Measurements from ENCODE around the gene BTNL9.
"Not testable (repeated sequence)": the region's sequence is repeated elsewhere in the genome, so short reads cannot be mapped to it uniquely, and the experiment has no call there.

BTNL9 gene

DNA sequence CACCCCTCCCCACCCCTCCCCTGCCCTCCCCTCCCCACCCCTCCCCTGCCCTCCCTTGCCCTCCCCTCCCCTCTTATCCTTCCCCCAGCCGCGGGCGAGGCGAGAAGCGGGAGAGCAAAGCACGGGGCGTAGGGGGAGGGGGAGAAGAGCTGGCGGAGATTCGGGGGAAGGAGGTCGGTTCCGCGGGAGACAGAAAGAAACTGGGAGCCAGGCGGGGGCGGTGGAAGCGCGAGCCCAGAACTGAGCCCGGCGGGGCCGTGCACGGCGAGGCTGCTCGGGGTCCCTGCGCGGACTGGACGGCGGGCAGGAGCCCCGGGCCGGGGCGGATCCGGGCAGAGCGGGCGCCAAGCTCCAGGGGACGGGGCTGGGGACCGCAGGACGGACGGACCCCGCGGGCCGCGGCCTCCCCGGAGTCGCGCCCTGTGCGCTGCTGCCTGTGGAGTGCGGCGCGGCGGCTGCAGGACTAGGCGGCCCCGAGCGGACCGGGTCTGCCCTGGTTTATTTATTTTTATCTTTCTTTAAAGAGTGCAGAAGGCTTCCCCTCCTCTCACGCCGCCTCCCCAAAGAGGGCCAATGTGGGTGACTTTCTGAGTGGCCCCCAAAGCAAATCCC, 61.1 kb downstream of the BTNL9 start:
- DNase-seq = not testable (repeated sequence)

GRCh38 chr5:181101930-181102674, 62.0 kb downstream of the BTNL9 start:
- DNase-seq = not testable (repeated sequence)

GRCh38 chr5:181104259-181104568, 64.1 kb downstream of the BTNL9 start:
- DNase-seq = not testable (repeated sequence)

GRCh38 chr5:181104606-181105390, 64.7 kb downstream of the BTNL9 start:
- DNase-seq = not testable (repeated sequence)

DNA sequence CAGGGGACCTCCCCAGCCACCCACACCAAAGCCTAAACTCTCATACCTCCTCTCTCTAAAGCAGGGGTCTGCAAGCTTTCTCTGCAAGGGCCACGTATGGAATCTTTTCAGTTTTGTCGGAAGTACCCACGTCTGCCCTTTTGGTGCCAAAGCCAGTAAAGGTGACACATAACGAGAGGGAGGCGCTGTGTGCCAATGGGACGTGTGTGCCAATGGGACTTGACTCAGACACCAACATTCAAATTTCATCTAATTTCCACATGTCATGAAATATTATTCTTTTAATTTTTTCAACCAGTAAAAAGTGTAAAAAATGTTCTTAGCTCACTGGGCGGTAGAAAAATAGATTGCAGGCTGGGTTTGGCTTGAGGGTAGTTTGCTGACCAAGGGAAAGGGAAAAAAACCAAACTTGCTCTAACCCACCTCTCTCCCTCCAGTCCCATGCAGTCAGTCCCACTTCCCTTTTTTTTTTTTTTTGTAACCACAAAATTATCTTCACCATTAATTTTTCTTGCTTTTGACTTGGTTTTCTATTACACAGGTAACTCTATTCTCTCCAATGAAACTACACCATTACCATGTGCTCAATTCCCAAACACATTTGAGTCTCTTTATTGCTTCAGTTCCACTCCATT, 65.4 kb downstream of the BTNL9 start:
- no peak for DNase-seq

DNA sequence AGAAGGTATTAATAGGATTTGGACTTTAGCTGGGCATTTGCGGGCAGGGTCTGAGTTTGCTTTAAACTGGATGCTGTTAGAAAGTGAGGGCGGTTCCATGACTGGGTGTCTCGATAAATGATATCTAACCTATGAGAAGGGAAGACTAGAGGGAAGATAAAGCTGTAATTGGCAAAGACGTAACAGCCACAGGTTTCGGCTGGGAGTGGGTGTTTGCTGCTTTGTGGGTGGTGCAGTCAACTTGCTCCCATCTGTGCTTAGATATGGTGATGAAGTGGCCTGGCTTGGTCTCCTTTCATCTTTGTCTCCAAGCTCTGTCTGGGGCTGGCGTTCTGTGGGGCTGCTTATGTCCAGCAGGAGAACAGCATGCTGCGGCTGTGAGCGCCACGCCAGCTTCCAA, 67.6 kb downstream of the BTNL9 start:
- no peak for DNase-seq

GRCh38 chr5:181108578-181109165, 68.6 kb downstream of the BTNL9 start:
- DNase-seq = no peak

GRCh38 chr5:181109489-181110013, 69.5 kb downstream of the BTNL9 start:
- DNase-seq = no peak

DNA sequence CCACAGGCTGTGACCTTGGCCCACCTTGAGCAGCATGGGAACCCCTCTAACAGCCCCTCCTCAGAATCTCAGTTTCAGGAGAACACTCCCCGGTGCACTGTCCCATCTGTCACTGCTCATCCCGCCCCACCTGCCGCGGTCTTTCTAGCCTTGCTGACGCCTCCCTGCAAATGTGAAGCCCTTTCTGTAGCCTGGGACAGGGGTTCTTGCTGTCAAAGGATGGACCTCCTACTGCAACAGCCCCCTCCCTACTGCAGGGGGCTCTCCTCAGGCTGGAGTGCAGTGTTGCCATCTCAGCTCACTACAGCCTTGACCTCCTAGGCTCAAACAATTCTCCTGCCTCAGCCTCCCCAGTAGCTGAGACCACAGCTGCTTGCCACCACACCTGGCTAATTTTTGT, 70.9 kb downstream of the BTNL9 start:
- no peak for DNase-seq

Measured in CD4-positive, alpha-beta T cell treated with Interleukin-4 for 4 hours (primary cell).